Stimulated activated CD4-positive, alpha-beta T cell treated with anti-CD3 and anti-CD28 coated beads, Interleukin-4, amount 100 ng/mL, for 1 hour (primary cell): ENCODE measurements around the gene EPSTI1.
"Not testable (repeated sequence)": the region's sequence is repeated elsewhere in the genome, so short reads cannot be mapped to it uniquely, and the experiment has no call there.

ENCODE experiments used
- DNase-seq: peaks from one replicate; pipeline ENCODE4 v3.0.0-alpha.2; 2020

Gene EPSTI1

DNA sequence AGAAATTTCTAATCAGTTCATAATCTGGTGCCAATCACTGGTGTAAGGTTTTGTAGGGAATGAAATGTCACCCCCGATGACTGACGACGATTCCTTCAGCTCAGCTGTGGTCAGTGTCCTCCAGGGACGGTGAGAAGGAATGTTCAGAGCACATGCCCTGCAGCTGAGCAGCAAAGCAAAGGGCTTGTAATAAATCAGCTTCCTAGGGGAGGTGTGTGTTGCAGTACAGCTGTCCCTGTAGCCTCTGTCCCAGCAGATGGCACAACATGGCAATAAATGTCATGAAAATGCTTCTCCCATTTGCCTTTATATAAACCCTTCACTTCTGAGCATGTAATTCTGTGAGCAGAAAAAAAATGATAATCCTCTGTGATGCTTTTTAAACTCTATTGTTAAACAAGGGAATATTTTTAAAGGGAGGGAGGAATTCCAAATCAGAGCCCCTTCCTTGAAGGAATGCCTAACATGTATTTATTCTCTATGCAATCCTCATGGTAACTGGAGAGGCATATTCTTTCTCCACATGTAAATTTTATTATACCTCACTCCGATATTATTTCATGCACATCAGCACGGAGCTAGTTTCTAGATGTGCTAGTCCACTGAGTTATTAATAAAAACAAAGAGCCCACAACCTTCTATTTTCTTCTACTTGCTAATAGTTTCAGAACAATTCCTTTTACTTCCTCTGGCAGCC lies 108.1 kb downstream of the EPSTI1 start:
- DNase-seq: no peak

DNA sequence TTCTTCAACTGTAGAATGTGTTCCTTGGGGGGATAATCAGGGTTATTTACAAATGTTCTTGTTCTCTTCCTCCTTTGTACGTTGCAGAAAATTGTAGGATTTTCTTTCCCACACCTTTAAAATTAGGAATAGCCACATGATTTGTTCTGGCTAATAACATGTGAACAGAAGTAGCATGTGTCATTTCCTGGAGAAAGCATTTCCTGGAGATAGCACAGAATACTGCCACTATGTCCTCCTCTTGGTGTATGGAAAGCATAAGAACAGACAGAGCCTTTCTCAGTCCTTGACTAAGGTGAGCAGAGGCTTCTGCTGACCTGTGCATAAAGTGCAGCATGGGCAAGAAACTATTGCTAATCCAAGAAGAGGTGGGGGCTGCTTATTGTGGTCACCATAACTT lies 108.9 kb downstream of the EPSTI1 start:
- DNase-seq: no peak

DNA sequence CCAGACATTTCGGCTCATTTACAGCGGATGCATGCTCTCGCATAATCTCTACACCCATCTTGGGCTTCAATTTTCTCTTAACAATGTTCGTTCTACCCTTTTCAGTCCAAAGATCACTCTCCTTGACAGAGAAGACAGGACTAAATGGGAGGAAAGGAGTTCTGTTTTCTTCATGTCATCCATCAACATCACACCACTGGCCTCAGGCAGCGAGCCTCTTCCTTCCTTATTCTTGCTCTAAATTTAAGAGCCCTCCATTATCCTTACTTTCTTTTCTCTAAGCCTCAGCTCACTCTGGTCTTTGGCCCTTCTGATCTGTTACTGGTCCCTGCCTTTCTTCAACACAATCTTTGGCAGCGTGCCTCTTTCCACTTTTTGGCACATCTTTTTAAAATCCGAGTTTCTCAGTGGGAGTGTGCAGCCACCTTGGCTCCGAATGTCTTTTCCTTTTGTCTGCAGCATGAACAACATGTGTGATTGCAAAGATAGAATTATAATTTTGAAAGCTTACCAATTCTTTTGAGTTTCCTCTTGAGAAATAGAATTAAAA lies 111.9 kb downstream of the EPSTI1 start:
- no peak for DNase-seq

DNA sequence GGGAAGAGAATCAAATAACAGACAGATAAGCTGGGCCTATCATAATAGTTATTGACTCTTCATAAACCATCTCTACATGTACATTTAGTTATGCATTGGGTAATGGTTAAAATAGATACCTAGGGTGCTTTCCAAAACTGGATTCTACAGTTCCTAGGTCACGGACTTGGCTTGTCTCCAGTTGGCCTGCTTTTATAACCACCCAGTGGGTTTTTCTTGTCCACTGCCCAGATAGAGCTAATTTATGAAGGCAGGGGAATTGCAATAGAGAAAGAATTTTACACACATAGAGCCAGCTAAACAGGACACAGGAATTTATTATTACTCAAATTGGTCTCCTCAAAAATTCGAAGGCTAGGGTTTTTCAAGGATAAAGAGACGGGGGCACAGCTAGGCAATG lies 113.3 kb downstream of the EPSTI1 start:
- DNase-seq: no peak

DNA sequence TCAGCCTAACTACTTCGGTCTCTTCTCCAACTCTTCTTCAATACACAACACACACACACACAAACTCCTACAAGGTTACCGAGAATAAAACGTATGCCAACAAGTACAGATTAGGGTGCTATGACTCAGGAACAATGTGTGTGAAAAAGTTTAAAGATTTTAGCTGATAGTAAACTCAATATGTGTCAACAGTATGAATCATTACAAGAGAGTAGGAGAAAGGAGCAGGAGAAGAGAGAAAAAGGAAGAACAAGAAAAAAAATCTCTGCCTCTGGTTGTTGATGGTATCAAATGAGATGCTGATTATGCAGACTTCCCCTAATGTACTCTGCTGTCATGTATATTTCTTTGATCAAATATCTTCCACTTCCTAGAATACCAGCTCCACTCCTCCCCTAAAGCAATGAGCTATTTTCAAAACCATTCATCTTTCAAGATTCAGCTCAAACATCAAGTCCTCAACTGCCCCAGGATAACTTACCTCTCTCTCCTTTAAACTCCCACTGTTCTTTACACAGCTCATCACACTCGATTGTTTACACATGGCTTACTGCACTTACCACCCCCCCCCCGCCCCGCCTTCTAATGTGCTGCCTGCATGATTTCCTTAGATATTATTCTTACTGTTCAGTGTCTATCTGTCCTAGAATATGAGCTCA lies 115.0 kb downstream of the EPSTI1 start:
- DNase-seq: no peak

DNA sequence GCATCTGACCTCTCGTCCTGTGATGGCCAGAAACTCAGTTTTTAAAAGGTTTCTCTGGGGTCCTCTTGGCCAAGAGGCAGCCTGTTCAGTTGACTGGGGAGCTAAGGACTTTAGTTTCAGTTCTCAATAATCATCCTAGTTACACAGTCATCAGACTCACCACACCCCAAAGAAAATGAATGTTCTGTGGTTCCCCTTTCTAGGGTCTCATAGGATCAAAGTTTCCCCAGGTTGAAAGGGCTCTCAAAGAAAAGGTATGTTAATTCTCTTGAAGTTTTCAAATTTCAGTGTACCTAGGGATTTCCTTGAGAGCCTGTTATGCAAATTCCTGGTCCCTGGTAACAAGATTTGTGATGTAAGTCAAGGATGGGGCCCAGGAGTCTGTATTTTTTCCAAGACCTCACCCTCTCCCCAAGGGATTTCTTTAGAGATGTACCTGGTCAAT lies 115.7 kb downstream of the EPSTI1 start:
- DNase-seq: no peak

DNA sequence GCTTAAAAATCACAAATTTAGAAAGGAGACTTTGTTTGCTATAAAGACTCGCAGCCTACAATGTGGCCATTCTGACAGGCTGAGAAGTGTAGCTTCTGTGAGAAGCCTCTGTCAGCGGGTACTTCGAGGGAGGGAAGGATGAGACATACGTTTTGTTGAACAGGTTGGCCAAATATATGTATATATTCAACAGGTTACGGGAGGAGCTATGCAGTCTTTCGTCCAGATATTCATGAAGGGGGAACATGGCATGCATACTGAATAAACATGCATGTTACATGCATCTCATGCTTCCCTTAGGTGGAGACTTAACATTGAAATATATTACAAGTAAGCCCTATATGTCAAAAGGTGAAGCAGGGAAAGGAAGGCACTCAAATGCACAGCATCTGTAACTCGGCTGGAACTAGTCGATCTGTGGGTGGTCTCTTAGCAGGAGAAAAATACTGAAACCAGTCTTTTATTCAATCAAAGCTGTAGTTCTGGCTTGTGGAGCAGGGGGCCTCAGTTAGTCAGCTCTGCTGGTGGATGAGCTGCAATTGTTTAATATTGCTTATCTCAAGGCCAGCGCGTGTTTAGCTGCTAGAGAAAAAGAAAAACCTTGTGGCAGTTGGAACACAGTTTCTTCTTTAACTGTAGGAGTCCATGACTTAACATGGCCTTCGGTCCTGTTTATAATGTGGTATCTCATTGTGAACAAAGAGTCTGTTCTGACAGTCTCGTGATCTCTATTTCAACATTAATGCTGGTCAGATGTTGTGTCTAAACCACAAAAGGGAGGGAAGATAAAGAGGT lies 116.4 kb downstream of the EPSTI1 start:
- no peak for DNase-seq

DNA sequence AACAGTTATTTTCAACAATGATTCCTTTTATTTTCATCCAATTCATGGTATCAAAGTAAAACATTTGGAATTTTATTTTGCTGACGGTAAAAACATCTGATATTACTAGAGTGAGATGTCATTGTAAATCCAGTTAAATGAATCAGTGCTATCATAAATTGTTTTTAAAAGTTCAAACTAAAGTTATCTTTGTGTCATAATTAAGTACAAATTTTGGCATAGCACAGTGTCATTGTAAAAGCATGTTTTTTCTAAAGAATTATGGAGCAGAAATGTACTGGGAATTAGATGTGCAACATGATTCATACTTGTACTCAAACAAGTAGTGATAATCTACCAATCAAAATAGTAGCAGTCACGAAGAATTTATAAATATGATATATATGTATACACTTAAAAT lies 117.8 kb downstream of the EPSTI1 start:
- no peak for DNase-seq

DNA sequence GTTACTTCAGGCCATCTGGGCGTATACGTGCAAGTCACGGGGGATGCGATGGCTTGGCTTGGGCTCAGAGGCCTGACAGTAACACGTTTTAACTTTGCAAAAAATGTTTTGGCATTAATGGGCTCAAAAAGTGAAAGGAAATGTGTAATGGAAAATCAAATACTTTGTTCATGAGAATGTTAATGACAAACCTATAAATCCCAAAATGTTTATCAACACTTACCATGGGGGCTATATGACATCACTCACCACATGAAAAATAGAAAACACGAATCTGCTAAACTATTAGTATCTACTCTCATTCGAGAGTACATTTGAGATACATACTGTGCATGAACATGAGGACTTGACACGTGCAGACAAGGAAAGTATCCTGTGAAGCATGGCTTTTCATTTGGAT lies 119.0 kb downstream of the EPSTI1 start:
- no peak for DNase-seq

DNA sequence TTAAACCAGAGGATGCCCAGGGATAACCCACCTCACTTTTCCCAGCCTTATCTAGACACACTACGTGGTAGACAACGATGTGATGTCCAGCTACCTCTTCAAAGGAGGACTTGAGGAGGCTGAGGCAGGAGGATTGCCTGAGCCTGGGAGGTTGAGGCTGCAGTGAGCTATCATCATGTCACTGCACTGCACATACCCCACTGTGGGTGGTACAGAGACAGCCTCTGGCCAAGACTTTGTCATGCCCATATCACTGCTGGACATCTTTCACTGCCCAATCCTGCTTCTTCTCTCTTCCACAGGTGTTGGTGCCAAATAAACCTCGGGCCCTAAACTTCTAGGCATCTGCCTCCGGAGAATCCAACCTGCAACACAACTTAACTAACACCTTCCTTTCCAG lies 124.8 kb downstream of the EPSTI1 start:
- no peak for DNase-seq

DNA sequence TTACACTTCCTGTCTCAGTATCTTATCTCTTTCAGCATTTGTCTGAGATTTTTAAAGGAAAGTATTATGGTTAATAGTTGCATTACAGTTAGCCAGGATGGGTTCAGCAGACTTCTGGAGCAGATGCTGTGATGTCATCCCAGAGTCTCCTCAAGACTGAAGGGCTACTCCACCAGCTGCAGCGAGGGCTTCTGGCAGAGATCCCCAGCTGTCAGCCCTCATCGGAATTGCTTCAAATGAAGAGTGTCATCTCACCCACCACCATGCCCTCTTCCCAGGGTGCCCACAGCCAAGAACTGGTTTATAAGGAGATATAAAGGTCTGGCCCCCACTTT lies 126.3 kb downstream of the EPSTI1 start:
- DNase-seq: no peak

DNA sequence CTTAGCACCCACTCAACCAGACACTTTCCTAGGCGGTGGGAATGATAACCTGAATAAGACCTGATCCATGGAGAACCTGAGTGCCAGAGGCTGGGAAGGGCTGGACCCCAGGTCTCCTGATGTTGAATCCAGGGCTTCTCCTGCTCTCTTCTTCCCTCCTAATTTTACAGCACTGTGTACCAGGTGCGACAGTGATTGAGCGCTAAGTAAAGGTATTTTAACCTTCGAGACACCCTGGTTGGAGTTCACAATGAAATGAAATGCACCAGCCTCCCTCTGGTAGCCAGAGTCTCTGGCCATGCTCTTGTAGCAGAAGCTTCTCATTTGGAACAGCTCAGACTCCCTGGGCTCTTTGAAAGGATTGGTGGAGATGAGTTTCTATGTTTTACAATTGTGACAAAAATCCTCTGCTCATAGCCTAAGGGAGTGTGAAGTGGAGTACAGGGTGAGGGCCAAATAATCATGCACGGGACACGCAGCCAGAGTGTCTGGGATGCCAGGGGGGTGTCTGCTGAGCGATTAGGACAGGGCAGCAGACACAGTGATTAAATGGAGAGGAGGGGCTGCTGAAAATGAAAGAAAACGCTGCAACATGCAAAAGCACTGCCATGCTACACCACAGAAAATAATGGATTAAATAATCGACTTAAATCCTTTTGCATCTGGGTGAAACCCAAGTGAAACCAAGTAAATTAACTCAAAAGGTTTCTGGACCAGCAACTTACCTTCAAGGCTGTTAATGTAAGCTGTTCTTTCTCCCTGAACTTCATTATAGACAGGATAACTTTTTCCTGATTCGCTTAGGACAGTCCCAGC lies 126.9 kb downstream of the EPSTI1 start:
- no peak for DNase-seq

DNA sequence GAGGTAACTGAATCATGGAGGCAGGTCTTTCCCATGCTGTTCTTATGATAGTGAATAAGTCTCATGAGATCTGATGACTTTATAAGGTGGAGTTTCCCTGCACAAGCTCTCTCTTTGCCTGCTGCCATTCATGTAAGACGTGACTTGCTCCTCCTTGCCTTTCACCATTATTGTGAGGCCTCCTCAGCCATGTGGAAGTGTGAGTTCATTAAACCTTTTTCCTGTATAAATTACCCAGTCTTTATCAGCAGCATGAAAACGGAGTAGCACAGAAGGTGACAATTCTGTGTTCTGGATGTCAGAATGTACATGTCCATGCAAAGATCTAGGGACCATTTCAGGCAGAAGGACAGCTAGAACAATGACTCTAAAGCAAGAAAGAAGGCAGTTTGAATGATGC lies 129.7 kb downstream of the EPSTI1 start:
- not testable (repeated sequence) for DNase-seq

DNA sequence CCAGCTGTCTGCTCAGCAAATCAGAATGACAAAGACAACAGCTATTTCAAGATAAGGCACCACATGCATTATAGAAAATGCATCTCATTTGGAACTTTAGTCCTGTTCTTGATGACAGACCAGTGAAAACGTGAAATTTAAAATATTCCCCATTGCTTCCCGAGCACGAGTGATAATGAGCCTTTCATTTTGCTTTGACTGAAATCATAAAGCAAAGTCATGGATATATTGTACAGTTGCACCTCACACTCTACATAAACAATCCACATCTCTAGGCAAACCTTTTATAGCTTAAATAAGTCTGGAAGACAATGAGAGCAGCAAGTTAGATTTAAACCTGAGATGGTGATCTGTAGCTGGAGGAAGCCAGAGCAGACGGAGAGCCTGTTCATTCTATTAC lies 131.6 kb downstream of the EPSTI1 start:
- no peak for DNase-seq

DNA sequence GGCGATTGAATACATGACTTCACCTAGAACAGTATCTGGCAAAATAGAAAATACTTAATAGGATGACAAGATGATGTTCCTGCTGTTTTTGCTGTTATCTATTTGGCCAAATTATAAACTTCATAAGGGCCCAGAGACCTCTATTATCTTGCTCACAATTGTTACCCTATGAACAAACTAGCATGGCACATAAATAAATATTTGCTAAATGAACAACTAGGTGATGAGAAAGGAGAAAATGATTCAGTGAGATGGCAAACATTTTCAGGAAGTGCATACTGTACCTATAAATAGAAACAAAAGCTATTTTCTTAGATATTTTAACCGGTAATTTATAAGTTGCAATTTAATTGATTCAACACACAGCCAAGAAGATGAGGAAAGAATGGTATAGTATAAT lies 132.3 kb downstream of the EPSTI1 start:
- DNase-seq: no peak

DNA sequence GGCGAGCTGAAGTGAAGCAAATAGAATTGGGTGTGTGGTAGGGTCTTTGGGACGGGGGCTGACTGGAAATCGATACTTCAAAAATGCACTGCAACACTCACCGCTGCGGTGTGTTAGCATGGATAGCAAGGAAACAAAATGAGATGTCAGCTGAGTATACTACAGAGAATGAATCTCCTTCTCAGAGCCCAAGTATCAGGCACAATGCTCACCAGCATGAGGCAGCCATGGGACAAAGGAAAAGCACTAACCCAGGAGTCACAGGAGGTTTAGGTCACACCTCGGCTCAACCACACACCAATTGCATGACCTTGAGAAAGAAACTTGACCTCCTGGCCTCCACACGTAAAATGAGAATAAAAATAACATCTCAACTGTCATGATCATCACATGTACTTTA lies 136.6 kb downstream of the EPSTI1 start:
- no peak for DNase-seq

DNA sequence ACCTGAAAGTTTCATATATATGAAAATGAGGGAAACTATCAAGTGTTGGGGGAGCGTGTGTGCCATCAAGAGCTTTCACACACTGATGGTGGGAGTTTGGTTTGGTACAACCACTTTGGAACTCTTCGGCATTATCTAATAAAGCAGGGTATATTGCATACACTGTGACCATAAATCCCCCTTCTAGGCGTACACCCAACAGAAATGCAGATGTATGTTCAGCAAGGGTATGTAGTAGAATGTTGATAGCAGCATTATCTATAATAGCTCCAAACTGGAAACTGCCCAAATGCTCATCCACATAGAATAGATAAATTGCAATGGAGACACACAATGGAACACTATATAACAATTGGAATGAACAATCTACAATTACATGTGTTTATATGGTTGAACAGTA lies 139.9 kb downstream of the EPSTI1 start:
- DNase-seq: no peak

DNA sequence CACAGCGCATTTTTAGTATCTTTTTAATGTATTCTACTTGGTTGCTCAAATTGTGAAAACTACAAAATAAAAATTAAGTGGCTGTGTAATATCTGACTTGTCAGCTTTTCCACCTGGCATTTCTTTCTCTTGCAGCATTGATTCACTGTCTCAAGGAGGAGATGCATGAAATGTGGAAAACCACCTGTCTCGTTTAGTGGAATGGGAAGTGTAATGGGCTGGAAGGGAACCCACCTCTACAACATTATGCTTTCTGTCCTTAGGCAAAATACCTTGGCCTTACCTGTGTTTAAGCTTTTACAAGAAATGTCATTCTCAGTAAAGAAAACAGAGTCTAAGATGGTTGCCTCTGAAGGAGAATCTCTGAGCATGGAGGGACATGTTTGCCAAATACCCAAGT lies 142.8 kb downstream of the EPSTI1 start:
- no peak for DNase-seq

DNA sequence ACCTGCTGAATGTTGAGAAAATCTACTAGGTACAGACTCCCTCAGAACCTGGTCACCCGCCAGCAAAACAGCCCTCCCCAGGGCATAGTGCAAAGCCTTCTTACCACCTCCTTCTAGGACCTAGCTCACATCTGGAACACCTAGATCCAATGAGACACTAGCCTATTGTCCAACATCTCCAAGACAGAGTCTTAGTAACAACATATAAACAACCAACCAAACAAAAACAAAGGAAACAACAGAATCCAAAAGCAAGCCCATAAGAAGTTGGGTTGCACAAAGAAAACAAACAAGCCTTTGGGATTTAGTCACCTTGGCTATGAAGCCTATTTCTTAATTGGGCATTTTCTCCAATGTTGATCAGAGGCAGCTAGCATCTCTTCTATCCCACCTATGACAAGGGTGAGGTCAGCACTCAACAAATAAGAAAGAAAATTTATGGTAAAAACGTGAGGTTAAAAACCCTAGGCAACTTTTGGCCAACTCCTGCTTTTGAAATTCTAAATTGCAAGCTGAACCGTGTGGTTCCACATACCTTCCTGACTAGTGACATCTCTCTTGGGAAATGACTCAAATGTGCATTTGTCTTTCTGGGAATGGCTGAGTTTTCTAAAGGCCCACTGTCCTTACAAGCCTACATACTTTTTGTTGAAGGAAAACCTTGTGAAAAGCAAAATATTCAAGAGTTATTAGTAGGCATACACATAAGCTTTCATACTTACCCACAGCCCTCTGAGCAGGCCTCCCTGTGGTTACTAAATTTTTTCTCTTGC lies 144.0 kb downstream of the EPSTI1 start:
- no peak for DNase-seq

DNA sequence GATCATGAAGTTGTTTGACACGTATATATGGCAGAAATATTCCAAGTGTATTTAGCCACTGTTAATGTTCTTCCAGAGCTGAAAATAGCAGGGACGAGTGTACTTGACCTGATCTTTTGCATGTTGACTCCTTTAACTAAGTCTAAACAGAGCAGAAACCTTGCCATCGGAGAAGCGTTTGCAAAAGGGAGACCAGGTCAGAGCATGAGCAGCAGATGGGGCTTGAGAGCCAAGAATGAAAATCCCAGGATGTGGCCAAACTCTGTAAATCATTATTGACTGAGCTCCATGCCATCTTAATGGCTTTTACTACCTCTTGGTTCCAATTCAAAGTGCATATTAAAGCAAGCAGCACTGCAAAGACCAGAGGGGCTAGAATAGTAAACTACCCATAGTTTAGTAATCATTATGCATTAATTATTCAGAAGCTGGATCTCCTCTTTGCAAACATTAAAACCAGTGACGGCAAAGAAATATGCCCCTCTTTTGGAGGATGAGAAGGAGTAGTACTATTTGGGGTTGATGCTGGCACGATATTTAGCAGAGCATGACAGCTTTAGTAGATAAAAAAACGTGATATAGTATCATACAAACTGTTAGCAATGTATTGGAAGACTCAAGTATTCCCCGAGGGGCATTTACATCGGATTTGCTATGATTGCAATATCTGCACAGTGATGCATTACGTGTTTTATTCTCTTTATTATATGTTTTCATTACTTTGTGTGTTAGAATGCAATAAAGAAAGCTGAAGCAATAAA lies 154.9 kb downstream of the EPSTI1 start:
- DNase-seq: no peak
